HG03354 (cell line): ENCODE data around the gene ZXDC.

Experiments used
- ATAC-seq: cut with Tn5 transposase; IDR thresholded peaks from one replicate; pipeline ENCODE4 v1.9.1; 2021; ENCODE audit warnings: mild to moderate bottlenecking; ENCODE audit not compliant: unreplicated experiment, poor library complexity, severe bottlenecking

ZXDC gene

GRCh38 chr3:126459763-126460127 lies 15.9 kb downstream of the ZXDC start:
- no peak for ATAC-seq

- no peak for ATAC-seq
Observed at GRCh38 chr3:126459111-126459762, 16.5 kb downstream of the ZXDC start.

GRCh38 chr3:126456766-126457388 lies 18.8 kb downstream of the ZXDC start:
- no peak for ATAC-seq

- ATAC-seq: no peak
Observed at GRCh38 chr3:126456211-126456610, 19.5 kb downstream of the ZXDC start.

- no peak for ATAC-seq
Observed at GRCh38 chr3:126454437-126455198, 21.1 kb downstream of the ZXDC start.

- no peak for ATAC-seq
Observed at GRCh38 chr3:126454025-126454424, 21.7 kb downstream of the ZXDC start.

- ATAC-seq: no peak
Observed at GRCh38 chr3:126452213-126452612, 23.5 kb downstream of the ZXDC start.

GRCh38 chr3:126451511-126451910 lies 24.2 kb downstream of the ZXDC start:
- ATAC-seq: no peak

- no peak for ATAC-seq
Observed at GRCh38 chr3:126450744-126451143, 24.9 kb downstream of the ZXDC start.

- ATAC-seq: no peak
Observed at GRCh38 chr3:126450219-126450618, 25.5 kb downstream of the ZXDC start.

- no peak for ATAC-seq
Observed at GRCh38 chr3:126449621-126450051, 26.1 kb downstream of the ZXDC start.

- ATAC-seq: no peak
Observed at GRCh38 chr3:126448893-126449180, 26.9 kb downstream of the ZXDC start.

- ATAC-seq: no peak
Observed at GRCh38 chr3:126448136-126448892, 27.4 kb downstream of the ZXDC start.

- ATAC-seq: no peak
Observed at GRCh38 chr3:126447456-126448106, 28.1 kb downstream of the ZXDC start.

- no peak for ATAC-seq
Observed at GRCh38 chr3:126446791-126447190, 28.9 kb downstream of the ZXDC start.

GRCh38 chr3:126446301-126446700 lies 29.4 kb downstream of the ZXDC start:
- no peak for ATAC-seq

- ATAC-seq: no peak
Observed at GRCh38 chr3:126445506-126445905, 30.2 kb downstream of the ZXDC start.

- ATAC-seq: no peak
Observed at GRCh38 chr3:126442856-126443242, 32.8 kb downstream of the ZXDC start.

- ATAC-seq: no peak
Observed at GRCh38 chr3:126442094-126442855, 33.4 kb downstream of the ZXDC start.
